Measurements from ENCODE around the gene ABCB6.

DNA sequence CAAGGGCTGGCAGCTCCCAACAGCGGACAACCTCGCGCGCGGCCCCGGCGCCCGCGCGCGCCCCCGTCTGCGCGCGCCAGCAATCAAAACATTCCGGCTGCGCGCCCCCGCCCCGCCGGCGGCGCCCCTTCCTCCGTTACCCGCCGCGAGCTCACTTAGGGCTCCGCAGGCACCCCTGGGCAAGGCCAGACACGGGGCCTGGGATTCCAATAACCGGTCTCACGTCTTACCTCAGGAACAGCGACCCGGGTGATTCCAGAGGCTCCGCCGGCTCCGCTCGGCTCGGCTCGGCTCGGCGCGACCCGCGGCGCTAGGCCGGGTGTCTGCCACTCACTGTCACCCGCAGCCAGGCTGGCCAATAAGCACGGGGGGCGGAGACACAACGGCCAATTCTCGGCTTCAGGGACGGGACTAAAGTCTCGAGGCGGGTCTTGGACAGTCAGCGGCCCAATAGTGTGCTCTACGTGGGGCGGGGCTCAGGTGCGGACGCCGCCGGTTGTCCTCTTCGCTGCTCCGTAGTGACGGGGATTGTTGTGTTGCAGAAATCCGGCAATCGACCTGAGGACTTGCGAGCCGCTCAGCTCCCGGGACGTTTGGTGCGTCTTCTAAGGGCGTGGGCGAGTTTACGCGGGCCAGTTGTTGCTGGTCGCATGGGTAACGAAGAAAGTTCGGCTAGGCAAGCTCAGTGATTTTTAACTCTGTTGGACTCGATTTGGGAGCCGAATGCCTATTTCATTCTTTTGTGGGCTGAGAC lies 10.7 kb upstream of the ABCB6 start, which contains the start of the genes ANKZF1 and ATG9A:
- no peak for TF ChIP-seq BHLHE40 (IDR thresholded peaks at IDR 0.05; ENCODE audit: borderline replicate concordance)
- TF ChIP-seq SP1 (IDR thresholded peaks at IDR 0.05) = peak; percentile 67
- TF ChIP-seq CTBP1 (IDR thresholded peaks at IDR 0.05; ENCODE audit: borderline replicate concordance) = no peak
- no peak for TF ChIP-seq NFRKB (IDR thresholded peaks at IDR 0.05)
- TF ChIP-seq FOXM1 (IDR thresholded peaks at IDR 0.05; ENCODE audit: borderline replicate concordance) = no peak
- TF ChIP-seq, protein P1, sequence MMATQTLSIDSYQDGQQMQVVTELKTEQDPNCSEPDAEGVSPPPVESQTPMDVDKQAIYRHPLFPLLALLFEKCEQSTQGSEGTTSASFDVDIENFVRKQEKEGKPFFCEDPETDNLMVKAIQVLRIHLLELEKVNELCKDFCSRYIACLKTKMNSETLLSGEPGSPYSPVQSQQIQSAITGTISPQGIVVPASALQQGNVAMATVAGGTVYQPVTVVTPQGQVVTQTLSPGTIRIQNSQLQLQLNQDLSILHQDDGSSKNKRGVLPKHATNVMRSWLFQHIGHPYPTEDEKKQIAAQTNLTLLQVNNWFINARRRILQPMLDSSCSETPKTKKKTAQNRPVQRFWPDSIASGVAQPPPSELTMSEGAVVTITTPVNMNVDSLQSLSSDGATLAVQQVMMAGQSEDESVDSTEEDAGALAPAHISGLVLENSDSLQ (IDR thresholded peaks at IDR 0.05) = peak; percentile 100
- TF ChIP-seq ARNT (IDR thresholded peaks at IDR 0.05) = no peak
- no peak for TF ChIP-seq SUZ12 (IDR thresholded peaks at IDR 0.05)
- no peak for TF ChIP-seq FOXA1 (IDR thresholded peaks at IDR 0.05)

Measured in HEK293T (cell line).